Hypothalamus (tissue), 51 donors: ENCODE data around the gene TRAPPC12.
"Not testable (repeated sequence)": the region's sequence is repeated elsewhere in the genome, so short reads cannot be mapped to it uniquely, and the experiment has no call there.

ENCODE experiments used
- DNase-seq, 51 donors: peaks; one replicate each; lab custom pipeline; 2025; lab: John Stamatoyannopoulos, UW

Gene TRAPPC12

GRCh38 chr2:3379647-3380534 is at the start of gene TRAPPC12:
Gene TRAPPC12 (plus strand): TSS chr2:3379694. CDS start chr2:3387624, 7,930 bp downstream.
- DNase-seq, result peak; percentile 56 to 95 (median 85)

GRCh38 chr2:3332133-3332532 is 47.4 kb upstream of the TRAPPC12 start:
- DNase-seq, result no peak

GRCh38 chr2:3334392-3335345 is 44.8 kb upstream of the TRAPPC12 start:
- no peak for DNase-seq

GRCh38 chr2:3336844-3337243 is 42.6 kb upstream of the TRAPPC12 start:
- no peak for DNase-seq

DNA sequence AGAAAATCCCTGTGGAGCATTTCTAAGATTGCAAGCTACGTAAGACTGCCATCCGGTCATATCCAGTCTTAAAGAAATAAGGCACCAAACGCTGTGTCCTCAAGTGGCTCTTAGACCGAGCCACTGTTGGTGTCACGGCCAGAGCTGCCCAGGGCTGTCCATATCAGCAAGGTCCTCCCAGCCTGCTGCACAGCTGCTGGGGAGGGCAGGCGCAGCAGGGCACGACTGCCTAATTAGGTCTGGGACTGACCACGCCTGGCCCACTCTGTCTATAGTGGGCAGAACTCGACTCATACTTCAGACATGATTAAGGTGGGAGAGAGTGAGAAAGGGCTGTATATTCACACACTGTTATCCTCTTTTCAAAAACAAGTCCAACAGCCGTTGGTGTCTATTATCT is 41.2 kb upstream of the TRAPPC12 start:
- DNase-seq, result no peak

GRCh38 chr2:3340144-3340543 is 39.4 kb upstream of the TRAPPC12 start:
- no peak for DNase-seq

GRCh38 chr2:3341336-3341735 is 38.2 kb upstream of the TRAPPC12 start:
- no peak for DNase-seq

DNA sequence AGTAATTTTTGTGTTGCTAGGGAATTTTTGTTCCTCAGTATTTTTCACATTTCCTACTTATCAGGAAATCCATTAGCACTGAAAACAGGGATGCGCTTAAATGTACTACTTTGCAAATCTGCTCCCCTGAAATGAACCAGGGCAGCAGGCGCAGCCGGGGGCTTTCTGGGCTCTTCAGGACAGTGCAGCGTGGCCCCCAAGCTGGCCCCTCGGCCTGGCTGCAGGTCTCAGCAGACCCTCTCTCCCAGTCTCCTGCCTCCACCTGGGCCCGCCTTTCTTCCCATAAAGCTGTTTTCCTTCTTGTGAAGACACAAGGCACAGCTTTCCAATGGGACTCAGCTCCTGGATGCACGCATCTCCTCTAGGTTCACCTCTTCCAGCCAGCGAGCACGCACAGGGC is 37.2 kb upstream of the TRAPPC12 start:
- DNase-seq, result peak in 1 of 51 donors; percentile 27

DNA sequence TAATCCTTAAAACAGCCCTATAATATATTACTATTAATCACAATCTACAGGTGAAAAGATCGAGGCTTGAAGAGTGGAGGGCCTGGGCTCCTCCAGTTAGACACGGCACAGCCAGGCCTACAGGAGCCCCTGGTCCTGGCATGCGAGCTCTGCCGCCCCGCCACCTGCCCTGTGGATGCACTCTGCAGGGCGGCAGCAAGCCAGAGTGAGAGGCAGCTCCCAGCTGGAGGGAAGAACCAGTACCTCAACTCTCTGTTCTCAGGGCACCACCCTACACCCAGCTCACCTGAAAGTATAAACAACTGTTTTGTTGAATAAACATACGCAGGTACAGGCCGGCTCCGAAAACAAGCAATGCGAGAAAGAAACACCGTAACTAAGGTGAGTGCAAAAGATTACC is 36.5 kb upstream of the TRAPPC12 start:
- DNase-seq, result no peak

GRCh38 chr2:3344897-3345296 is 34.6 kb upstream of the TRAPPC12 start:
- peak in 2 of 51 donors; percentile 13 to 14 for DNase-seq

- no peak for DNase-seq
Measured at GRCh38 chr2:3345621-3346020, 33.9 kb upstream of the TRAPPC12 start.

- DNase-seq, result peak in 4 of 51 donors; percentile 23 to 44 (median 34)
Measured at GRCh38 chr2:3348767-3349166, 30.7 kb upstream of the TRAPPC12 start.

- DNase-seq, result peak in 39 of 51 donors; percentile 5 to 87 (median 43)
Measured at GRCh38 chr2:3349211-3349693, 30.2 kb upstream of the TRAPPC12 start.

DNA sequence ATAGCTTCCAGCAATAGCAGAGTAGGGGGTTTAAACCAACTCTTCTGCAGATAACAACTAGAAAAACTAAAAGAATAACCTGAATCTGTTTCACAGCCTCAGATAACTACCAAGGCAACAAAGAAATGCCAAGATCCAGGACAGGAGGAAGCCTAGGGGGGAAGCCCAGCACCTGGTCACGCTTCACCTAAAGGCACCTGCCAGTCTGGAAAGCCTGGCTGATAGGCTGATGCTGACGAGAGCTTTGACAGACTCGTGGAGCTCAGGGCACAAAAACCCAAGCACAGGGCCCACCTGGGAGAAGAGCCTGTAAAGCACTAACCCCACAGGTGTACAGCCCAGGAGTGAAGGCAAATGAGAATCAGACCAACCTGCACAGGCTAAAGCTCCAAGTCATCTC is 24.5 kb upstream of the TRAPPC12 start:
- DNase-seq, result no peak

- no peak for DNase-seq
Measured at GRCh38 chr2:3355951-3356569, 23.4 kb upstream of the TRAPPC12 start.

GRCh38 chr2:3356799-3357198 is 22.7 kb upstream of the TRAPPC12 start:
- DNase-seq, result no peak

DNA sequence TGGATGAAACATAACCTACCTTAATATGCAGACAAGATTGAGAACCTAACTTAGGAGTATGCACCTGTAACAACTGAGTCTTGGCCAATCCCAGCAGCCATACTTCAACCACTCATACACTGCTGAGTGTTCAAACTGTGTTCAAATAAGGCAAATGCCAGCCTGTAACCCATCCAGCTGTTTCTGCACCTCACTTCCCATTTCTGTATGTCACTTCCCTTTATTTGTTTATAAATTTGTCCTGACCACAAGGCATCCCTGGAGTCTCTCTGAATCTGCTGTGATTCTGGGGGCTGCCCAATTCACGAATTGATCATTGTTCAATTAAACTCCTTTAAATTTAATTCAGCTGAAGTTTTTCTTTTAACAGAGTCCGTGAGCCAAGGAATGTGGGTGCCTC is 22.0 kb upstream of the TRAPPC12 start:
- not testable (repeated sequence) for DNase-seq

GRCh38 chr2:3357926-3358325 is 21.6 kb upstream of the TRAPPC12 start:
- DNase-seq, result no peak

GRCh38 chr2:3361518-3362389 is 17.7 kb upstream of the TRAPPC12 start:
- DNase-seq, result no peak

DNA sequence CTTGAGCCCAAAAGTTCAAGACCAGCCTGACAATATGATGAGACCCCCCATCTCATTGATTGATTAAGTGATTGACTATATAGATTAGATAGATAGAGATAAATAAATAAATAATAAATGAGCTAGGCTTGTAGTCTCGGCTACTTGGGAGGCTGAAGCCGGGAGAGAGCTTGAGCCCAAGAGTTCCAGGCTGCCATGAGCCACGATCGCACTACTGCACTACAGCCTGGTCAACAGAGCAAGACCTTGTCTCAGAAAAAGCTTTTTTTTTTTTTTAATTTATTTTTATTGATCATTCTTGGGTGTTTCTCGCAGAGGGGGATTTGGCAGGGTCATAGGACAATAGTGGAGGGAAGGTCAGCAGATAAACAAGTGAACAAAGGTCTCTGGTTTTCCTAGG is 14.3 kb upstream of the TRAPPC12 start:
- no peak for DNase-seq
